SK-N-SH (cell line): ENCODE data around the gene GTPBP10. TPM values are rescaled to one million over a fixed set of nuclear protein-coding genes. Genes with fewer than 3 reads are reported as not detected.

ENCODE experiments used
- CTCF ChIA-PET: fragments of 300-600, 350-600 bp; formaldehyde crosslinking; extraction: SDS; loops from one replicate; lab custom pipeline; 2021; lab: Yijun Ruan, JAX
- POLR2A ChIA-PET: fragments of 350-600 bp; sonication (Branson Sonifier 250); formaldehyde crosslinking; extraction: SDS; loops from one replicate; lab custom pipeline; 2020; ENCODE audit warnings: antibody characterized with exemption, inconsistent platforms; lab: Yijun Ruan, JAX
- DNase-seq: peaks from one replicate; pipeline ENCODE4 v3.0.0; 2012
- H2AFZ ChIP-seq: fragments of 200-600 bp; sonication (generic); 2 replicates; pipeline ENCODE4 v1.8.1; 2016; ENCODE audit warnings: antibody characterized with exemption, mild to moderate bottlenecking, low read depth
- H3F3A ChIP-seq: fragments of 200-600 bp; sonication (generic); replicated peaks from 2 replicates; pipeline ENCODE3; 2016; ENCODE audit warnings: antibody characterized with exemption, mild to moderate bottlenecking; ENCODE audit not compliant: insufficient read depth
- H3K27ac ChIP-seq, 2 experiments: fragments of 200-500 bp in 1 of 2; fragments of 200-600 bp in 1 of 2; sonication (Bioruptor generic) in 1 of 2; sonication (generic), shearing (Covaris generic) in 1 of 2; 2 replicates each; pipeline versions ENCODE4 v1.5.1 to v1.6.1; 2014 to 2016; ENCODE audit warnings: low read depth in 2 of 2, inconsistent platforms in 1 of 2, low read length in 1 of 2, mild to moderate bottlenecking in 1 of 2, mixed read lengths in 1 of 2
- H3K27me3 ChIP-seq: fragments of 200-600 bp; sonication (generic), shearing (Covaris generic); 2 replicates; pipeline ENCODE4 v1.6.1; 2016; ENCODE audit warnings: mixed run types; ENCODE audit not compliant: insufficient read depth
- H3K36me3 ChIP-seq, 2 experiments: fragments of 200-500 bp in 1 of 2; fragments of 200-600 bp in 1 of 2; sonication (Bioruptor generic) in 1 of 2; sonication (generic) in 1 of 2; replicated peaks in 1 of 2; 2 replicates each; pipeline versions ENCODE3 to v1.5.1; 2014 to 2016; ENCODE audit warnings: low read length in 1 of 2, mild to moderate bottlenecking in 1 of 2; ENCODE audit not compliant: insufficient read depth in 2 of 2, control insufficient read depth in 1 of 2
- H3K4me1 ChIP-seq, 2 experiments: fragments of 200-500 bp in 1 of 2; fragments of 200-600 bp in 1 of 2; sonication (Bioruptor generic) in 1 of 2; sonication (generic), shearing (Covaris generic) in 1 of 2; 2 replicates each; pipeline versions ENCODE4 v1.5.1 to v1.6.1; 2014 to 2016; ENCODE audit warnings: low read depth in 1 of 2, low read length in 1 of 2, mixed run types in 1 of 2; ENCODE audit not compliant: insufficient read depth in 2 of 2, control insufficient read depth in 1 of 2
- H3K4me2 ChIP-seq: fragments of 200-600 bp; sonication (generic), shearing (Covaris generic); 2 replicates; pipeline ENCODE4 v1.6.1; 2017; ENCODE audit warnings: mixed run types
- H3K4me3 ChIP-seq, 2 experiments: fragments of 200-500 bp in 1 of 2; fragments of 200-600 bp in 1 of 2; sonication (Bioruptor generic) in 1 of 2; sonication (generic), shearing (Covaris generic) in 1 of 2; 2 replicates each; pipeline versions ENCODE4 v1.5.1 to v1.8.1; 2014 to 2016; ENCODE audit warnings: low read depth in 2 of 2, inconsistent platforms in 1 of 2, low read length in 1 of 2, mild to moderate bottlenecking in 1 of 2, mixed read lengths in 1 of 2, moderate library complexity in 1 of 2
- H3K79me2 ChIP-seq: fragments of 200-600 bp; sonication (generic); 2 replicates; pipeline ENCODE4 v1.8.1; 2017; ENCODE audit warnings: mild to moderate bottlenecking; ENCODE audit not compliant: insufficient read depth
- H3K9ac ChIP-seq: fragments of 200-600 bp; sonication (generic); 2 replicates; pipeline ENCODE4 v1.6.1; 2017; ENCODE audit warnings: mixed run types
- H3K9me2 ChIP-seq: fragments of 200-600 bp; sonication (generic); 2 replicates; pipeline ENCODE4 v1.6.1; 2017; ENCODE audit warnings: mixed run types
- H3K9me3 ChIP-seq: fragments of 200-600 bp; sonication (generic); 2 replicates; pipeline ENCODE4 v1.6.1; 2017; ENCODE audit warnings: mixed run types, mild to moderate bottlenecking, moderate library complexity
- H4K20me1 ChIP-seq: fragments of 200-600 bp; sonication (generic); 2 replicates; pipeline ENCODE4 v1.6.1; 2017; ENCODE audit warnings: mild to moderate bottlenecking, mixed run types; ENCODE audit not compliant: insufficient read depth
- CHD2 ChIP-seq: fragments of 150-350 bp; IDR thresholded peaks from 2 replicates; pipeline ENCODE4 v1.6.1; 2018; ENCODE audit warnings: low read length; ENCODE audit not compliant: partially characterized antibody
- ELF1 ChIP-seq: IDR thresholded peaks from 2 replicates; pipeline ENCODE4 v1.4.0; 2012
- EZH2phosphoT487 ChIP-seq: fragments of 200-600 bp; sonication (generic); IDR thresholded peaks from 2 replicates; pipeline ENCODE4 v1.6.1; 2017; ENCODE audit warnings: low read depth, mixed run types, mild to moderate bottlenecking, antibody characterized with exemption, moderate library complexity, borderline replicate concordance
- FOSL2 ChIP-seq: IDR thresholded peaks from 2 replicates; pipeline ENCODE4 v1.4.0; 2012; ENCODE audit warnings: low read depth, mild to moderate bottlenecking, moderate library complexity, borderline replicate concordance
- FOXJ3 ChIP-seq: sonication (generic); formaldehyde crosslinking; IDR thresholded peaks from 2 replicates; pipeline ENCODE4 v1.5.1; 2020; ENCODE audit warnings: mild to moderate bottlenecking, missing genetic modification reagents
- FOXM1 ChIP-seq: IDR thresholded peaks from 2 replicates; pipeline ENCODE4 v1.4.0; 2012; ENCODE audit warnings: low read depth, mild to moderate bottlenecking
- GATA2 ChIP-seq: sonication (generic); formaldehyde crosslinking; IDR thresholded peaks from 2 replicates; pipeline ENCODE4 v1.5.0; 2020; ENCODE audit warnings: mild to moderate bottlenecking, missing genetic modification reagents
- MEF2A ChIP-seq: IDR thresholded peaks from 2 replicates; pipeline ENCODE4 v1.4.0; 2012; ENCODE audit warnings: low read depth, borderline replicate concordance
- RAD21 ChIP-seq: IDR thresholded peaks from 2 replicates; pipeline ENCODE4 v1.6.1; 2012; ENCODE audit warnings: mild to moderate bottlenecking, low read length
- RCOR1 ChIP-seq: fragments of 150-350 bp; IDR thresholded peaks from 2 replicates; pipeline ENCODE4 v1.6.1; 2017; ENCODE audit warnings: antibody characterized with exemption, low read length
- RFX5 ChIP-seq: IDR thresholded peaks from 2 replicates; pipeline ENCODE4 v1.6.1; 2012; ENCODE audit warnings: mild to moderate bottlenecking, improper control_type of control experiment, low read length
- RXRA ChIP-seq: IDR thresholded peaks from 2 replicates; pipeline ENCODE4 v1.4.0; 2012; ENCODE audit warnings: low read depth, mild to moderate bottlenecking, borderline replicate concordance
- TCF12 ChIP-seq: IDR thresholded peaks from 2 replicates; pipeline ENCODE4 v1.4.0; 2012
- YY1 ChIP-seq: IDR thresholded peaks from 2 replicates; pipeline ENCODE4 v1.4.0; 2012; ENCODE audit warnings: low read depth, mild to moderate bottlenecking
- polyA plus RNA-seq, 3 experiments: library from polyadenylated mRNA; depleted of rRNA; stranded (reverse); fragments of >200 nt; gene quantifications; 2 replicates each; pipeline ENCODE4 v1.2.3, GENCODE V29; 2012
- TF ChIP-seq, protein P1 (sequence below): fragments of 150-350 bp; IDR thresholded peaks from 2 replicates; pipeline ENCODE4 v1.6.1; 2016; ENCODE audit warnings: mild to moderate bottlenecking, low read depth, low read length
- TF ChIP-seq, protein P2 (sequence below): fragments of 200-600 bp; sonication (generic); IDR thresholded peaks from 2 replicates; pipeline ENCODE4 v1.6.1; 2017; ENCODE audit warnings: antibody characterized with exemption, mild to moderate bottlenecking, moderate library complexity
- TF ChIP-seq, protein P3 (sequence below): IDR thresholded peaks from 2 replicates; pipeline ENCODE4; 2012

GTPBP10 gene
- polyA plus RNA-seq, 1 of the 3 experiments (the other 2 are of a cell fraction), result 8.5 TPM

DNA sequence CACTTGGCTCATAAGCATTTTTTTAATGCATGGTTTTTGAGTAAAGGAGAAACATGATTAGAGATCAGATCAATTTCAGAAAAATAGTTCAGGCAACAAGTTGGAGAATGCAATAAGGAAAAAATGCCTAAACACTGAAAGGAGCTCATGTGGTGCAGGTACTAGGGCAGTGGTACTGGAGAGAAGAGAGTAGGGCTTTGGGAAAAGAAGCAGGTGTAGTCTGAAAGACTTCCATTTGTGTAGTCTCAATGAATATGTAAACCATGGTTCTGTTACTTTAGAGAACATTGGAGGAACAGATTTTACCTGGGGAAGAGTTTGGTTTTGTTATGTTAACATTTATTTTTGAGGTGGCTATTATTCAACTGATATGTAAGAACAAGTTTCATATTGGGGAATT is 5.5 kb downstream of the GTPBP10 start:
- H2AFZ ChIP-seq, result no peak overlapping the region
- H3K27me3 ChIP-seq, result no peaks in the 10 kb centered on the region
- peaks cover 47 to 51% of the 10 kb centered on the region in 2 experiments for H3K36me3 ChIP-seq
- H3K27ac ChIP-seq, result no peak overlapping the region
- peaks cover 10% of the 10 kb centered on the region for H3F3A ChIP-seq
- no peak overlapping the region for H3K9ac ChIP-seq
- no peak for DNase-seq
- ChIA-PET POLR2A (no interaction called here), CTCF (interaction anchor here (0.9 to 1.4 kb wide), 2 partner anchors 57 to 70 kb away, joined by 3 to 4 read pairs; no protein-coding TSS in a partner anchor)
- no peak for TF ChIP-seq TCF12
- no peak for TF ChIP-seq FOSL2
- no peak for TF ChIP-seq EZH2phosphoT487
- TF ChIP-seq, protein P1, sequence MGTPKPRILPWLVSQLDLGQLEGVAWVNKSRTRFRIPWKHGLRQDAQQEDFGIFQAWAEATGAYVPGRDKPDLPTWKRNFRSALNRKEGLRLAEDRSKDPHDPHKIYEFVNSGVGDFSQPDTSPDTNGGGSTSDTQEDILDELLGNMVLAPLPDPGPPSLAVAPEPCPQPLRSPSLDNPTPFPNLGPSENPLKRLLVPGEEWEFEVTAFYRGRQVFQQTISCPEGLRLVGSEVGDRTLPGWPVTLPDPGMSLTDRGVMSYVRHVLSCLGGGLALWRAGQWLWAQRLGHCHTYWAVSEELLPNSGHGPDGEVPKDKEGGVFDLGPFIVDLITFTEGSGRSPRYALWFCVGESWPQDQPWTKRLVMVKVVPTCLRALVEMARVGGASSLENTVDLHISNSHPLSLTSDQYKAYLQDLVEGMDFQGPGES, result no peak
- TF ChIP-seq RXRA, result no peak
- TF ChIP-seq RCOR1, result no peak
- no peak for TF ChIP-seq FOXJ3 (CRISPR knock-in tag)
- TF ChIP-seq ELF1, result no peak
- TF ChIP-seq, protein P2, sequence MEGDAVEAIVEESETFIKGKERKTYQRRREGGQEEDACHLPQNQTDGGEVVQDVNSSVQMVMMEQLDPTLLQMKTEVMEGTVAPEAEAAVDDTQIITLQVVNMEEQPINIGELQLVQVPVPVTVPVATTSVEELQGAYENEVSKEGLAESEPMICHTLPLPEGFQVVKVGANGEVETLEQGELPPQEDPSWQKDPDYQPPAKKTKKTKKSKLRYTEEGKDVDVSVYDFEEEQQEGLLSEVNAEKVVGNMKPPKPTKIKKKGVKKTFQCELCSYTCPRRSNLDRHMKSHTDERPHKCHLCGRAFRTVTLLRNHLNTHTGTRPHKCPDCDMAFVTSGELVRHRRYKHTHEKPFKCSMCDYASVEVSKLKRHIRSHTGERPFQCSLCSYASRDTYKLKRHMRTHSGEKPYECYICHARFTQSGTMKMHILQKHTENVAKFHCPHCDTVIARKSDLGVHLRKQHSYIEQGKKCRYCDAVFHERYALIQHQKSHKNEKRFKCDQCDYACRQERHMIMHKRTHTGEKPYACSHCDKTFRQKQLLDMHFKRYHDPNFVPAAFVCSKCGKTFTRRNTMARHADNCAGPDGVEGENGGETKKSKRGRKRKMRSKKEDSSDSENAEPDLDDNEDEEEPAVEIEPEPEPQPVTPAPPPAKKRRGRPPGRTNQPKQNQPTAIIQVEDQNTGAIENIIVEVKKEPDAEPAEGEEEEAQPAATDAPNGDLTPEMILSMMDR, result no peak
- no peak for TF ChIP-seq YY1
- TF ChIP-seq GATA2 (CRISPR knock-in tag), result no peak
- TF ChIP-seq, protein P3, sequence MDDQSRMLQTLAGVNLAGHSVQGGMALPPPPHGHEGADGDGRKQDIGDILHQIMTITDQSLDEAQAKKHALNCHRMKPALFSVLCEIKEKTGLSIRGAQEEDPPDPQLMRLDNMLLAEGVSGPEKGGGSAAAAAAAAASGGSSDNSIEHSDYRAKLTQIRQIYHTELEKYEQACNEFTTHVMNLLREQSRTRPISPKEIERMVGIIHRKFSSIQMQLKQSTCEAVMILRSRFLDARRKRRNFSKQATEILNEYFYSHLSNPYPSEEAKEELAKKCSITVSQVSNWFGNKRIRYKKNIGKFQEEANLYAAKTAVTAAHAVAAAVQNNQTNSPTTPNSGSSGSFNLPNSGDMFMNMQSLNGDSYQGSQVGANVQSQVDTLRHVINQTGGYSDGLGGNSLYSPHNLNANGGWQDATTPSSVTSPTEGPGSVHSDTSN, result no peak
- TF ChIP-seq CHD2, result no peak
- TF ChIP-seq FOXM1, result no peak
- TF ChIP-seq RAD21, result no peak
- no peak for TF ChIP-seq RFX5
- TF ChIP-seq MEF2A, result no peak
- H3K4me2 ChIP-seq, result no peak overlapping the region
- no peak overlapping the region for H3K4me3 ChIP-seq
- H3K4me1 ChIP-seq, result peaks cover 7 to 8% of the 10 kb centered on the region in 2 experiments; a peak in 3 of 4 replicates
- 0 out of 2 replicates have a peak, but pooled peaks cover 5% of the 10 kb centered on the region for H3K9me3 ChIP-seq
- H3K79me2 ChIP-seq, result peaks cover 83% of the 10 kb centered on the region
- no peaks in the 10 kb centered on the region for H4K20me1 ChIP-seq
- no peaks in the 10 kb centered on the region for H3K9me2 ChIP-seq
